Head of caudate nucleus (tissue), 42 donors: ENCODE measurements around the gene ULK4.
"Not testable (repeated sequence)": the region's sequence is repeated elsewhere in the genome, so short reads cannot be mapped to it uniquely, and the experiment has no call there.

Source experiments
- DNase-seq, 42 donors: peaks; one replicate each; pipeline versions ENCODE4 v3.0.0 to v3.0.0-alpha.2; 2020 to 2021; ENCODE audit warnings: mixed read lengths in 7 of 42
- intact Hi-C: fragments of 100-400 bp; cut with DNase I; formaldehyde crosslinking; loops from one replicate; pipeline ENCODE4 v1.15.0; 2022

Gene ULK4

GRCh38 chr3:41961751-41962679 lies at the start of gene ULK4:
ULK4 (minus strand) TSS chr3:41962103; CDS start chr3:41954759, 7,344 bp downstream.
- intact Hi-C loops, result loop anchor here (5.0 kb wide), 2 partner anchors 50 to 135 kb away; no protein-coding TSS in a partner anchor
- DNase-seq, result peak; percentile 94 to 99 (median 98)

GRCh38 chr3:42010530-42010929 lies 48.6 kb upstream of the ULK4 start:
- DNase-seq, result no peak
- intact Hi-C loops, result loop anchor here (5.0 kb wide), 2 partner anchors 48 to 87 kb away; partner anchors contain the start of gene ULK4

- intact Hi-C loops, result no loop called here
- DNase-seq, result no peak
Measured at GRCh38 chr3:42009456-42009855, 47.6 kb upstream of the ULK4 start.

- intact Hi-C loops, result no loop called here
- no peak for DNase-seq
Measured at GRCh38 chr3:42007785-42008184, 45.9 kb upstream of the ULK4 start.

- intact Hi-C loops, result no loop called here
- no peak for DNase-seq
Measured at GRCh38 chr3:42005401-42005800, 43.5 kb upstream of the ULK4 start.

- intact Hi-C loops, result no loop called here
- no peak for DNase-seq
Measured at GRCh38 chr3:42002790-42003189, 40.9 kb upstream of the ULK4 start.

- no peak for DNase-seq
- intact Hi-C loops, result no loop called here
Measured at GRCh38 chr3:42001777-42002176, 39.9 kb upstream of the ULK4 start.

- intact Hi-C loops, result no loop called here
- no peak for DNase-seq
Measured at GRCh38 chr3:41999909-42000308, 38.0 kb upstream of the ULK4 start.

- DNase-seq, result peak in 4 of 42 donors; percentile 2 to 20 (median 12)
- intact Hi-C loops, result no loop called here
Measured at GRCh38 chr3:41997702-41998550, 36.0 kb upstream of the ULK4 start.

GRCh38 chr3:41991437-41991836 lies 29.5 kb upstream of the ULK4 start:
- intact Hi-C loops, result no loop called here
- no peak for DNase-seq

- intact Hi-C loops, result no loop called here
- DNase-seq, result no peak
Measured at GRCh38 chr3:41989518-41989917, 27.6 kb upstream of the ULK4 start.

GRCh38 chr3:41987627-41988026 lies 25.7 kb upstream of the ULK4 start:
- no peak for DNase-seq
- intact Hi-C loops, result no loop called here

GRCh38 chr3:41986561-41986960 lies 24.7 kb upstream of the ULK4 start:
- intact Hi-C loops, result no loop called here
- no peak for DNase-seq

- intact Hi-C loops, result no loop called here
- no peak for DNase-seq
Measured at GRCh38 chr3:41985018-41985417, 23.1 kb upstream of the ULK4 start.

- intact Hi-C loops, result not testable (repeated sequence)
Measured at GRCh38 chr3:41983091-41983490, 21.2 kb upstream of the ULK4 start.

GRCh38 chr3:41977401-41977800 lies 15.5 kb upstream of the ULK4 start:
- DNase-seq, intact Hi-C loops: not testable (repeated sequence)

More at GRCh38 chr3:41983091-41983490, 21.2 kb upstream of the ULK4 start:
- DNase-seq, result not testable (repeated sequence)

- DNase-seq, result no peak
- intact Hi-C loops, result no loop called here
Measured at GRCh38 chr3:41975416-41976103, 13.7 kb upstream of the ULK4 start.

- intact Hi-C loops, result no loop called here
- DNase-seq, result no peak
Measured at GRCh38 chr3:41974223-41974622, 12.3 kb upstream of the ULK4 start.

- no peak for DNase-seq
- intact Hi-C loops, result no loop called here
Measured at GRCh38 chr3:41972802-41973201, 10.9 kb upstream of the ULK4 start.
